Left kidney (tissue), 2 donors: ENCODE measurements around the gene DSCAM. TPM values are rescaled to one million over a fixed set of nuclear protein-coding genes. Genes with fewer than 3 reads are reported as not detected.
A peak's percentile ranks its signal among the peaks of the same experiment; 100 is the strongest.
"Not testable (repeated sequence)": the region's sequence is repeated elsewhere in the genome, so short reads cannot be mapped to it uniquely, and the experiment has no call there.

Experiments used
- DNase-seq: peaks from one replicate; pipeline ENCODE4 v3.0.0-alpha.2; 2013
- polyA plus RNA-seq: library from polyadenylated mRNA; unstranded; fragments of 120-200 nt; gene quantifications from one replicate; pipeline ENCODE4 v1.2.1, GENCODE V29; 2013; ENCODE audit not compliant: insufficient read length

Gene DSCAM
- polyA plus RNA-seq, 1 donor: 0.03 TPM

DNA sequence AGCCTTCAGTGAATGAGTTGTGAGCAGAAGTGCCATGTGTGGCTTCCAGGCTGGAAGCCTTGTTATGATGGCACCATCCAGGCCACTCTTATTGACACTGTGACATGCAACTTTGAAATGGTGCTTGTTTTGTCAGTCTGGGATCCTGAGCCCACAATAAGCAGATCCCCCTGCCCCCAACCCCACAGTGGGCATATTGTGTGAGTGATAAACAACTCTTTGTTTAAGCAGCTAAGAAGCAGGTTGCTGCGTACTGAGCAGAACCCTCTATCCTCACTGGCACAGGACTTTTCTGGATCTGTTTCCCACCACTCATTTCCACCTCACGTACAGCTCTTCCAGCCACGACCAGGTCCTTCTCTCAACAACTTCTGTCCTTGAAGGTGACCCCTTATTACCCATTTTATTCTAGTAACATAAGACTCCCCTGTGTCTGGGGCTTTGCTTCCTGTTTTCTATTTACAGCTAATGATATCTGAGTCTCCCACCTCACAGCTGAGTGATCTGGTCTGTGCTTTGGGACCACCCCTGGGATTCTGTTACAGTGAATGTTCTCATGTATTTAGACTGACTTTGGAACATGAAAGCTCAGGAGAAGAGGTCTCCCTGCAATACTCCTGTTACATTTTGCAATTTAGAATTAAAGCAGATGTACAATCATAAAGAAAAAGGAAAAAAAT, 604.2 kb downstream of the DSCAM start:
- no peak for DNase-seq

DNA sequence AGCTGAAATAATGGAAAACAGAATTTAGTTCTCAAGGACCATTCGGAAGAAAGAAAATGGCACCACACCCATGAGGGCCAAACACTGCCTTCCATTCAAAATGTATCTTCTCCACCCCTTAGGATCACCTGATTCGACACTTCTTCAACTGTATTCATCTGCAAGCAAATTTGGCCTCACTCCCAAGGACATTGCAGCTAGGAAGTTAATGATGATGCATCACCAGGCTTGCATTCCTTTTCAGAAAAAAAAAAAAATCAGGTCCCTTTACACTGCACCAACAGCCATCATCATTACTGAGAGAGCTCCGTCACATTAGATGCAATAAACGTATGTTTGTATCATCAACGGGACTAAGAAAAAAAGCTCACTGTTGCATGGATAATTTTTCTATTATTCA, 611.4 kb downstream of the DSCAM start:
- no peak for DNase-seq

DNA sequence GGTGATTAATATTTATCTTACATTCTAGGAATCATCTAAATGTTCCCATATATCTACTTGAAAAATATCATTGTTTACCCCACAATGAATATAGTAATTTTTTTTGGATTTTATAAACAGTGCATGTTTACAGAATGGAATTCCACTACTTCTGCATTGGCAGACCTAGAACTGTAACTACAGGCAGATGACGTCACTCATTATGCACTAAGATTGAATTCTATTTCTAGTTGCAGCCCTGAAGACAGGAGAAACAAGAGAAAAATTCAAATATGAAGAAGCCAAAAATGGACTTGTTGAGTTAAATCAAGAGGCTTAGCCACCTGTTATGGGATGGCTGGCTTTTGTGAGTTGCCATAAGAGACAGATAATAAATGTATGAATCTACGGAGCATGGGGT, 615.0 kb downstream of the DSCAM start:
- DNase-seq: no peak

DNA sequence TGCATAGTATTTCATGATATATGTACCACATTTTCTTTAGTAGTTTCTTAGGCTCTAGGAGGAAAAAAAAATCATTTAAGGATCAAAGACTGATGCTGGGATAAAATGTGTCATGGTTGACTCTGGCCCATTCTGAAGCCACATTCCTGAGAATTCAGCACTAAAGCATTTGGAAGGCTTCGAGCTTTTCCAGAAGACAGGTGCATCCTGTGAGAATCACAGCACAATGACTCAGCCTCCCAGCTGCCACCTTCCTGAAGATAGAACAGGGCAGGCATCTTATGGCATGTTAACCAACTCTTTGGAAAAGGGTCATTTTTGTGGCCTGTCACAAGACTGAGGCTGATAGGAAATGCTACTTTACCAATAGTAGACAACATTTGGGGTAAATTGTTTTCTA, 619.9 kb downstream of the DSCAM start:
- DNase-seq: no peak

DNA sequence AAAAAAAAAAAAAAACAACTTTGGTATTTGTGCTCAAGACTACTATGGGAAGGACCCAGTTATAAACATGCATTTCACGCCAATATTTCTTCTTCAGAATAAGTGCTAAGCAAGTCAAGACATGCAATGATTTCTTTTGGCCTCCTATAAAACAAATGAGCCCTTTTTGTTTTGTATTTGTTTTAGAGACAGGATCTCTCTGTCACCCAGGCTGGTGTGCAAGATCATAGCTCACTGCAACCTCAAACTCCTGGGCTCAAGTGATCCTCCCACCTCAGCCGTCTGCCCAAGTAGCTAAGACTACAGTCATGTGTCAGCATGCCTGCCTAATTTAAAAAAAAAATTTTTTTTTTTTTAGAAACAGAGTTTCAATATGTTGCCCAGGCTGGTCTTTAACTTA, 631.0 kb downstream of the DSCAM start:
- no peak for DNase-seq

DNA sequence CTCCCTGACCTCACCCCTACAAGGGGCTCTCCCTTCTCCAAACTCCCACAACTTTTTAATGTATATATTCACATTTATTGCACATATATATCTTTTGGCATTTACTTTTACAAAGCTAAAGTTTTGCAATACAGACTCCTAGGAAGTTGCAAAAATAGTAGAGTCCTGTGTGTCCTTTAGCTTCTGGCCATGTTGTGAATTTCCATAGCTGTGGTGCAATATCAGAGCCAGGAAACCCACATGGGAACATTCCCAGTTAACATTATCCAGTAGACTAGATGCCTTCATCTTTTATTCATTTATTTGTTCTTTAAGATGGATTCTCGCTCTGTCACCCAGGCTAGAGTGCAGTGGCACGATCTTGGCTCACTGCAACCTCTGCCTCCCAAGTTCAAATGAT, 636.7 kb downstream of the DSCAM start:
- no peak for DNase-seq

DNA sequence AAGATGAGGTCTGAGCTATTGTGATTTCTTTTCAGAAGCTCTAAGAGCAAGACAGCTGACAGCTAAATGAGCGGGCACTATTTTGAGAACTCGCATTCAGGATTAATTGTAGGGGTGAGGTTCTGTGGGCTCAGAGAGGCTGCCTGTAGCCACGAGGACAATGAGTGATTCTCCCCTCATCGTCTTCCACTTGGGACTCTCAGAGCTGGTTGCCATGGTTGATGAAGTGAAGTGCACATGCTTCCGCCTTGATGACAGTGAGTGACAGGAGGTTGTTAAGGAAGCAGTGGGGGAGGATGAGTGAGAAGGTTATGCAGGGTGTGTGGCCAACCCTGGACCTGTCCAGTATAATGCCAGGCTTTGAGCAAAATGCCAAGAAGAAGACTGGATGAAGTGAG, 638.0 kb downstream of the DSCAM start:
- DNase-seq: no peak

DNA sequence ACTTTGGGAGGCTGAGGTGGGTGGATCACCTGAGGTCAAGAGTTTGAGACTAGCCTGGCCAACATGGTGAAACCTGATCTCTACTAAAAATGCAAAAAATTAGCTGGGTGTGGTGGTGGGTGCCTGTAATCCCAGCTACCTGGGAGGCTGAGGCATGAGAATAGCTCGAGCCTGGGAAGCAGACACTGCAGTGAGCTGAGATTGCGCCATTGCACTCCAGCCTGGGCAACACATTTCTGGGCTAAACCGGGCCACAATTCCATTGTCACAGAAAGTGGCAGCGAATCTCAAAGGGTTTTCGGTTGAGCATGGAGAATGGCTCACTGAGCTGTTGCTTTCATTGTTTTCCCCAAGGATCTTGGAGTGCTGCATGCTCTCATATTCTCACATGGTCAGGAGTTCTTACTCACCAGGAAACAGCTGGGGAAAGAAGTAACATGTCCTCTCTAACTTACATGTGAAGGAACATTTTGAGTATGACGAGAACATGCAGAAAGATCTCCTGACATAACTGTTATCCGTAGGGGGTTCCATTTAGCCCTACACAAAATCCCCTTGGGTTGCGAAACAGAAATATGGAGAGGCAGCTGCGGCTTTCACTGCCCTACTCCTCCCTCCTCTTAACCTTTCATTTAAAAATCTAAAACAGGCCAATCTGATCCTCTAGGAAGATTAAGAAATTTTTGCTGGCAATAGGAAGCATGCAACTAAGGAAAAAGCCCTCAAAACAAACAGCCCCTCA, 638.6 kb downstream of the DSCAM start:
- no peak for DNase-seq

DNA sequence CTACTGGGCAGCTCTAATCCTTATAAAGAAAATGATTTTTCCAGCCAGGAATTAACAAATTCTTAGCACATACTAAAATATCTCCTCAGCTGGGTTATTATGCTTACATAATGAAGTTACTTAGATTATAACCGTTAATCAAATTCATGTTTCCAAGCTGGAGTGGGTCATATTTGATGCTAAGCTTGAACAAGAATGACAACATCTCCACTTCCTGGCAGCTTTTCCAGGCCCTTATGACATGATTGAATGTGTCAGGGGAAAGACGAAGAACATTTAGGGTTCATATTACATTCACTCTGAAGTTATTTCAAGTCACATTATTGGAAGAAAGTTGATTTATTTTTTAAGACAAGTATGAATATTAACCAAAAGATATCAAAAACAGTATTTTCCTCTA, 646.0 kb downstream of the DSCAM start:
- DNase-seq: no peak

DNA sequence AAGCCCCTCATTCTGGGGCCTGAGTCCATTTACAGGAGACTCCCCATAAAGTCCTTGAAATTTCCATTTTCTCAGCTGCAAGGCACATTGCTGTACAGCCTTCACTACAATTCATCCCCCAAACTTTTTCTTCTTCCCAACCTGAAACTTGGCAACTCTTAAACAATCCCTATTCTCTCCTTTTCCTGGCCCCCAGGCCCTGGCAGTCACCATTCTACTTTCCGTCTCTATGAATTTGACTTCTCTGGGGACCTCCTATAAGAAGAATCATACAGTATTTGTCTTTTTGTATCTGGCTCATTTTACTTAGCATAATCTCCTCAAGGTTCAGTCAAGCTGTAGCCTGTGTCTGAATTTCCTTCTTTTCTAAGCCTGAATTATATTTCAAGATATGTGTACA, 646.8 kb downstream of the DSCAM start:
- no peak for DNase-seq

DNA sequence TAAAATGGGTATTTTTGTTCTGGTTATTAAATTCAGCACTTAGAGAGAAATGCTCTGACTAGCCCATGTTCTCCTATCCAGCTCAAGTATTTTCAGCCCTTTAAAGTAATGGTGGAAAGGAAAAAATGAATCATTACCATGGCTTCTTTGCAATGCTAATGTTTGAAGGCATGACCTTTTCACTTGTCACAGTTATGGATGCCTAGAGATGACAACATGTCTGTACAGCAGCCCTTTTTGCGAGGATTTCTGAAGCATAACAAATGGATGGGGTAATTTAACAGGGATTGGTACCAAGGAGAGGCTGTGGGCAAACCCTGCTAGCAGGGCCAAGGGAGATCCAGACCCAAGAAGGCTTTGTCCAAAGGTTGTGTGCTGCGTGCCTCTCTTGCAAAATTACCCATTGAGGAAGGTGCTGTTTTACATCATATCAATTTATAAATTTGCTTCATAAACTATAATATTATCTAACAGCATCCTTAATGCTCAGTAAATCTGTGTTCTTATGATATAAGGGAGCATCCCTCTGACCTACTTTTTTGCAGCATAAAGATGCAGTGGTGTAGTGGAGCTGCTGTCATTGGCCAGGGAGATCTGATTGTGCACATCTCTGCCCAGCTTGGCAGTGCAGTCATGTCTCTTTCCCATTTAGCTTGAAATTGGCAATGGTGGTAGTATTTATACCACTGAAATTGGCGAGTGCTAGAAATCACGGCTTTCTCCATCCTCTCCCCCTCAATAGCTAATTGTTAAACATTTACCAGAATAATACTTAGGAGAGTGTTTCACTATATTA, 652.6 kb downstream of the DSCAM start:
- no peak for DNase-seq

DNA sequence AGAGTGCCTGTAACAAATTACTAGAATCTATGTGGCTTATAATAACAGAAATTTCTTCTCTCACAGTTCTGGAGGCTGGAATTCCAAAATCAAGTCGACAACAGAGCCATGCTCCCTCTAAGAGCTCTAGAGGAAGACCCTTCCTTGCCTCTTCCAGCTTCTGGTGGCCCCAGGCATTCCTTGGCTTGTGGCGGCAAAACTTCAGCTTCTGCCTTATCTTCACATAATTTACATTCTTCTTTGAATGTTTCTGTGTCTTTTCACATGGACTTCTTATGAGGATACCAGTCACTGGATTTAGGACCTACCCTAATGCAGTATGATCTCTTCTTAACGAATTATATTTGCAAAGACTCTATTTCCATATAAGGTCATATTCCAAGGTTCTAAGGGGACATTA, 655.3 kb downstream of the DSCAM start:
- DNase-seq: no peak

DNA sequence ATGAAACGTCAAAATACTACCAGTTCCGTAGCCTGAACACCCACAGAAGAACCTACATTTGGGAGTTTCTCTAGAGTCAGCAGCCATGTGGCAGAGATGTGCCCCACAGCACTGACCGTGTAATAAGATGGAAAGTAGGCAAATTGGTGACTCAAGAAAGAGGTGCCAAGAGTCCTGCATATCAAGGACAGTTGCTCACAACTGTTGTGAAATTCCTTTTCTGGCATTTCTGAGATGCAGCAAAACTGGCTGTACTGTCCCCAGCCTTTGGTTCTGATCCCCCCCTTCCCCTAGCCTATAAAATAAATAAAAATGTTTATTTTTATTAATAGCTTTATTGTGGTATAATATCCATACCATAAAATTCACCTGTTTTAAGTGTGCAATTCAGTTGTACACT, 655.8 kb downstream of the DSCAM start:
- DNase-seq: no peak

DNA sequence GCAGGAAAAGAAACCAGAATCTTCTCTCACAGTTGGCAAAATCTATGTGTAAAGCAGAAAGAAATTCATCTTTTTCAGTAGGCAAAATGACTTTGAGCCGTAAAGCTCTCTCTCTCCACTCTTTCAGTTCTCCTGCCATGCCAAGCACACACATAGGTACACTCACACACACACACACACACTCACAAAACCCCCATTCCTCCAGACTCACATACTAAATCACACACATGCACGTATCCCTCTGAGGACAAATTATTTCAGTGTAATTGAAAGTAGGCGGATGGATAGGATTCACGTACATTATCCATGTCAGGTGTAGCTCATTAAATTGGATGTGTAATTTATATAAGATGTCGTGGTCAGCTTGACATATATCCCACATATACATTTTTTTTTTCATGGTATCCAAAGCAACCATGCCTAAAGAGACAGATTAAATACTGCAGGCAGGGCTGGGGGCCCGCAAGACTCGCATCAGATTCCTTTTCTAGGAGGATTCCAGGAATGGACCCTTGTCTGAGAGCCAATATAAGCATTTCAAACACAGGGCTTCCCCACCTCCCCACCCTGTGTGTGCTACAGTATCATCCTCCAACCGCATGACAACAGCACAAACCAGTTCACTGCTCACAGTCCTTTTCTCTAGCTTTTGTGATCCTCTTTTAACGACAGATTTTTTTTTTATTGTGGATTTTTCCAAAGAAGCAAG, 658.9 kb downstream of the DSCAM start:
- no peak for DNase-seq

DNA sequence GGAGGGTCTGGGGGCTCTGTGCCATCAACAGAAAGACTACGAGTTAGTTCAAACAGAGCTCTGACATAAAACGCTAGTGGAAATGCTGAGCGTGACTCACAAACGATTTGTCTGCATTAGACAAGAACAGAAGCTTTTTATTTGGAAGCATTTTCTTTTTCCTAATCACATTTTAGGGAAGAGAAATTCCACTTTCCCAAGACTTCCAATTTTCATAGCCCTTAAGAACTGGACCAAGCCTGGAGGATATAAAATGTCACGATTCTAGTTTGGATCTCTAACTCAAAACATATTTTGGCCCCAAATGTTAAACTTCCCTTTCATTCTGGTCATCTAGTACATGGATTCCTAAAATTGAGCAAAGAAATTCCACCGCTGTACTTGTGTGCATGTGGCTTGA, 659.7 kb downstream of the DSCAM start:
- no peak for DNase-seq

DNA sequence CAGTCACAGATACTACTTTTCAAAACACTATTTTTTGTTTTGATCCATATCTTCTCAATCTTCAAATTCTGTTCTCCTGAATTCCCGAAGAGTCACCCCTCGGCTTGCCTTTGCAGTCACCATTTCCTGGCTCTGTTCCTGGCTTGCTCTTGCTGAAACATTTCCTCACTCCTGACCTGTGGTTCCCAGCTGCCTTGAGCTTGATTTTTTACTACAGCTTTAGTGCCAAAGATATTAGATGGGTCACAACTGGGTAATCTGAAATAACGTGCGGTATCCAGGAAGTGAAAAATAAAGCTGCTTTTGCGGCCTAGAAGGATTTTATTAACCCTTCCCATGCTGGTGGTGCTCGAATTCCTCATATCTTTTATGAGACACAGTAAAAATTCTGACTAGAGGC, 660.9 kb downstream of the DSCAM start:
- DNase-seq: peak; percentile 72

DNA sequence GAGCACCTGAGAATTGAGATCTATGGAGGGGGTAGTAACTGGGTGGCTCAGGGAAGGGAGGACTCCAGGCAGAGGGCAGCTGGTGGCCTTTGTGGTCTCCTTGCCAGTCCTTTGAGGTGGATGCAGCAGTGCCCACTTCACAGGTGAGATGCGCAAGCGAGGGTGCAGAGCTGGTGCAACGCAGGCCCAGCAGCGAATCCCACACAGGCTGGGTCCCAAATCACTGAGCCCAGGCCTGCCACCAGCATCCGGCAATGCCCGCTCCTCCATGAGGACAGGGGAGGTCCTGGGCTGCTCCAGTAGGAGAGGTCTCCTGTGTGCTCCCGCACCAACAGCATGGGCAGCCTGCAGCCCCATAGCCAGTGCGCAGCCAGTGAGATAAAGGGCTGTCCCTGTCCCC, 661.8 kb downstream of the DSCAM start:
- DNase-seq: no peak

DNA sequence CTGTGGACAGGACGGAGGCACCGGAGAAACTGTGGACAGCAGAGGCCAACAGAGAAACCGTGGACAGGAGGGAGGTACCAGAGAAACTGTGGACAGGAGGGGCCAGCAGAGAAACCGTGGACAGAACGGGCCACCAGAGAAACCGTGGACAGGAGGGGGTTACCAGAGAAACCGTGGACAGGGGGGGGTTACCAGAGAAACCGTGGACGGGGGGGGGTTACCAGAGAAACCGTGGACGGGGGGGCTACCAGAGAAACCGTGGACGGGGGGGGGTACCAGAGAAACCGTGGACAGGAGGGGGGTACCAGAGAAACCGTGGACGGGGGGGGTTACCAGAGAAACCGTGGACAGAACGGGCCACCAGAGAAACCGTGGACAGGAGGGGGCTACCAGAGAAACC, 664.5 kb downstream of the DSCAM start:
- not testable (repeated sequence) for DNase-seq

DNA sequence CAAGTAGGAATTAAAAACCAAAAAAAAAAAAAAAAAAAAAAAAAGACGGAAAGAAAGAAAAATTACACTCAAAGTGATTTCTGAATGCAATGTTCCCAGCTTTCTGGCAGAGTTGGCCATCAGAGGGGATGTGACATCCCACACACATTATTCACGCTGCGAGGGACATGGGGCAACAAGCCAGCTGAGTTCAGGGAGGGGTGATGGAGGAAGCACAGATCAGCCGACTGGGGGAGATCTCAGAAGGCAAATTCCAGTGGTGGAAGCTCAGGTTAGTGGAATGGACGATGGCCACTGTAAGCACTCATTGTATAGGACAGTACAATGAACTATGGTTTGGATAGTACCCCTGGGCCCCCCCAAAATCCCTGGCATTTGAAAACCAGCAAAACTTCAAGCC, 667.8 kb downstream of the DSCAM start:
- no peak for DNase-seq

DNA sequence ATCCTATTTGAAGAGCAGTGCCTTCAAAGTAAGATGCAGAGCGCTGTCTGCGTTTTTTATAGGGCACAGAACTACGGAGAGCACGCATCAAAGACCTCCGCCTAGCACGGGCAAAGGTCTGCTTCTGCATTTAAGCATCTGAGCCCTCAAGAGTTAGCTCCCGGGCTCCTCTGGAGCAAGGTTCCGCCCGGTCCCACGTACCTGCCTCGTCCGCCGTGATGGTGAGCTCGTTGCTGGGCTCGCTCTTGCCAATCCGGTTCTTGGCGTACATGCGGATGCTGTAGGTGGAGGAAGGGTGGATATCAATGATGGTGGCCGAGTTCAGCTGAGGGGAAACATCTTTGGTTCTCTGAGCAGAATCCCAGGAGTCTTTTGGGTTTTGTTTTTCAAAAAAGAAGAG, 668.2 kb downstream of the DSCAM start:
- DNase-seq: no peak

DNA sequence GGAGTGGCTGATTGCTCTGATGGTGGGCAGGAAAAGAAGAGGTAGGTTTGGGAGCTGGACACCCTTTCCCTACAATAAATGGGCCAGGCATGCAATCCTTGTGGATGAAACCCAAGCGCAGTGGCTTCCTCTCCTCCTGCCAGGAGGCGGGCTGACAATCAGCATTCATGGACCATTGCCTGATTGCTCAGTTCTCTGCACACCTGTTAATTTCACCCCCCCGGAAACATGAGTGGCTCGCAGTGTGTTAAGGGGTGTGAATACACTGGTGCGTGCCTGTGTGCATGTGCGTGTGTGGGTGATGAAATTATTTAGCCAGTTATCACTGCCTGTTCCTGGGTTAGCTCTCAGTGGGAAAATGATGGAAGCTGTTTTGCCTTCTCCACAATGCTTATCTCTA, 669.0 kb downstream of the DSCAM start:
- no peak for DNase-seq

DNA sequence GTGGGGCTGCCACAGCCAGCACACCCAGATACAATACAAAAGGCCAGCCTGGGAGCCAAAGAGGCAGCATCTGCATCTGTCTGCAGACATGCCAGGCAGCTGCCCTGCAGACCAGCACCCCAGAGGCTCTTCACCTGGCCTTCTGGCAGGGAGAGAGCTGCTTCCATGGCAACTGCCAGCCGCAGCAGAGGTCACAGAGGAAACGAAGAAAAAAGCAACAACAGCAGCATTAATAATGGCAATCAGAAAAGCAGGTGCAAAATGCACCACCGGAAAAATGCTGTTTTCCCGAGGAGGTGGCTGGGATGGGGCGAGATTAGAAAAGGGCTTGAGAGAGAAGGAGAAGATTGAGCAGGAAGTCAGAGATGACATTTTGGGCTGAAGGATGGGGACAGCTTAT, 670.2 kb downstream of the DSCAM start:
- DNase-seq: no peak

DNA sequence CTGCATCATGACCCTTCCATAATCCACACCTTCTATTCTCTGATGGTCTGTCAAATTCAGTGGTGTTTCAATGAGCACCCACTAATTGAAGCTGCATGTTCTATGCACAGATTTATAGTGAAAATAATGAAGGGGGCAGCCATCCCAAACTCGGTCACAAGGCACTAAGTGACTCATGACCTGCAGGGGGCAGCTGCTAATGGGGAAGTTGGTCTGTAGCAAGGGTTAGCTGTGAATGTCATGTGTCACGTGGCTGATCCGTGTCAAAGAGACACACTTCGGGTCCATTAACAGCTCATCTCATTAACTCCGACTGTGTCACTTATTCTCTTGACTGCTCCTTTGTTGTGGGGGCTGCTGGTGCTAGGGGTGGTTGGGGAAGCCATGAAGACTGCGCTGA, 673.1 kb downstream of the DSCAM start:
- DNase-seq: no peak
